Heart left ventricle (tissue), 16 donors: Measurements from ENCODE around the gene SPEG. TPM values are rescaled to one million over a fixed set of nuclear protein-coding genes. Genes with fewer than 3 reads are reported as not detected.

Experiments
- ATAC-seq, 4 donors: fragments of 200-7000 bp; cut with Tn5 transposase; one replicate each; pipeline ENCODE4 v1.9.1; 2020 to 2022; ENCODE audit warnings: moderate library complexity in 4 of 4, mild to moderate bottlenecking in 3 of 4, moderate number of reproducible peaks in 1 of 4
- DNase-seq, 5 donors: peaks; one replicate each; pipeline ENCODE4 v3.0.0-alpha.2; 2020
- H3K27ac ChIP-seq, 12 donors: fragments of 200-600 bp; sonication (generic) in 4 of 12; one replicate each; pipeline versions ENCODE4 v1.5.0 to v1.8.0; 2016 to 2022; ENCODE audit warnings: mild to moderate bottlenecking in 2 of 12
- H3K27me3 ChIP-seq, 9 donors: fragments of 200-600 bp; sonication (generic) in 2 of 9; one replicate each; pipeline versions ENCODE4 v1.5.1 to v1.8.0; 2016 to 2022; ENCODE audit warnings: mild to moderate bottlenecking in 3 of 9
- H3K36me3 ChIP-seq, 9 donors: fragments of 200-600 bp; sonication (generic) in 2 of 9; one replicate each; pipeline versions ENCODE4 v1.5.0 to v1.8.0; 2018 to 2022; ENCODE audit warnings: mild to moderate bottlenecking in 2 of 9
- H3K4me1 ChIP-seq, 12 donors: fragments of 200-600 bp; sonication (generic) in 4 of 12; one replicate each; pipeline versions ENCODE4 v1.5.0 to v1.8.0; 2016 to 2022; ENCODE audit warnings: mild to moderate bottlenecking in 3 of 12
- H3K4me3 ChIP-seq, 12 donors: fragments of 200-600 bp; sonication (generic) in 4 of 12; one replicate each; pipeline versions ENCODE4 v1.5.0 to v1.8.0; 2017 to 2022; ENCODE audit warnings: mild to moderate bottlenecking in 9 of 12, moderate library complexity in 4 of 12
- H3K9me3 ChIP-seq, 12 donors: fragments of 200-600 bp; sonication (generic) in 4 of 12; one replicate each; pipeline versions ENCODE4 v1.5.0 to v1.8.0; 2016 to 2022; ENCODE audit warnings: mild to moderate bottlenecking in 1 of 12
- CTCF ChIP-seq, 12 donors: fragments of 200-600 bp; sonication (generic) in 4 of 12; IDR thresholded peaks; one replicate each; pipeline versions ENCODE4 v1.5.0 to v1.8.0; 2018 to 2022; ENCODE audit warnings: antibody characterized with exemption in 12 of 12, mild to moderate bottlenecking in 5 of 12
- POLR2A ChIP-seq, 2 donors: fragments of 450-650 bp; IDR thresholded peaks; one replicate each; pipeline ENCODE4 v1.6.1; 2017; ENCODE audit warnings: antibody characterized with exemption in 2 of 2, mild to moderate bottlenecking in 2 of 2, moderate library complexity in 2 of 2
- WGBS, 4 donors: extraction: QIAGEN DNeasy Blood & Tissue Kit in 2 of 4; methylation state at CpG; one replicate each; pipeline versions ENCODE4 v1.1.5 to v1.1.7; 2013 to 2018; 5-methylcytosine and 5-hydroxymethylcytosine counted together
- intact Hi-C, 10 donors: fragments of 100-400 bp; cut with DNase I; formaldehyde crosslinking; loops; one replicate each; pipeline versions ENCODE4 v1.11.1 to v1.14.2; 2022
- polyA plus RNA-seq, 2 donors: library from polyadenylated mRNA; stranded (reverse); fragments of 200-250 nt; gene quantifications; one replicate each; pipeline ENCODE4 v1.2.3, GENCODE V29; 2013
- total RNA-seq, 9 donors: library from RNA; depleted of rRNA in 2 of 9; stranded (reverse); fragments of >200 nt in 2 of 9; fragmentation: NEBNext Ultra II Directional in 3 of 9; extraction: Animal tissue kit (Norgen Biotek cat#: 25700) in 3 of 9; gene quantifications; one replicate each; pipeline versions ENCODE4 v1.1.0 to v1.2.4, GENCODE V29; 2016 to 2023
- donor health status: ischemic (EF 13 %, LVEDD 7.1; RV severe dilation, severe dysfunction).
- donor health status: healthy with polysubstance abuse.
- donor health status: DM: no; HTN: yes; CAD: no.
- donor health status: DM: no; HTN: no; CAD: no.
- donor health status: ischemic (EF 25% LVEDD 6.9; RV normal size, moderate dysfunction).
- donor health status: ischemic (EF 25% LVEDD 5.7; RV mildly dilated, moderate dysfunction).
- donor health status: healthy.
- donor health status: DM: yes; HTN: yes; CAD: no.
- donor health status: ischemic (EF 35%, LVEDD 5.7; RV mildly dilated, moderate dysfunction).
- donor health status: nonischemic (EF 11% LVEDD 7.7; RV severe dilation, severe dysfunction).
- donor health status: DM: yes; HTN: yes; CAD: no.
- donor health status: PGD.
- donor health status: ischemic (EF 29% LVEDD 5.4; RV normal size, mild dysfunction).
- donor health status: nonischemic (EF 23%, LVEDD 6.1; RV moderate dilation, normal function).

Gene SPEG
- total and polyA plus RNA-seq, 11 donors, result 64.8 to 150 (median 108) TPM

- peaks cover 0 to 70% (median 24%) of the 10 kb centered on the region in 12 donors for H3K4me1 ChIP-seq
- intact Hi-C loops, result loop anchor here in 4 of 10 donors (5.0 to 10.0 kb wide), 2 partner anchors 53 to 69 kb away; no protein-coding TSS in a partner anchor
- TF ChIP-seq POLR2A (IDR thresholded peaks at IDR 0.05) (no peak), CTCF (IDR thresholded peaks at IDR 0.05) (peak in 5 of 12 donors; percentile 8 to 31 (median 21))
Observed at GRCh38 chr2:219457784-219458369, 23.2 kb downstream of the SPEG start.

GRCh38 chr2:219458996-219459395, 24.4 kb downstream of the SPEG start:
- Histone ChIP-seq H3K27me3 (peaks cover 0 to 9% (median 0%) of the 10 kb centered on the region in 9 donors), H3K4me3 (no peak overlapping the region), H3K36me3 (peaks cover 0 to 20% (median 0%) of the 10 kb centered on the region in 9 donors), H3K27ac (peak overlapping the region in 10 of 12 donors; percentile 82 to 99 (median 93)), H3K4me1 (peaks cover 0 to 67% (median 14%) of the 10 kb centered on the region in 12 donors), H3K9me3 (no peaks in the 10 kb centered on the region)
- WGBS, 4 donors, result 75 to 84% (median 80%) methylated on average over 8 of the region's 8 CpGs
- TF ChIP-seq CTCF (IDR thresholded peaks at IDR 0.05) (no peak), POLR2A (IDR thresholded peaks at IDR 0.05) (no peak)
- DNase-seq (peak in 1 of 5 donors; percentile 46), ATAC-seq (no peak)
- intact Hi-C loops, result loop anchor here in 6 of 10 donors (1.0 to 10.0 kb wide), 4 partner anchors 39 to 71 kb away; partner anchors contain the start of gene GMPPA (in 1 of the 6)

More at GRCh38 chr2:219457784-219458369, 23.2 kb downstream of the SPEG start:
- Histone ChIP-seq H3K9me3 (no peaks in the 10 kb centered on the region), H3K27ac (peak overlapping the region in 10 of 12 donors; percentile 31 to 99 (median 90)), H3K4me3 (no peak overlapping the region), H3K36me3 (peaks cover 0 to 17% (median 0%) of the 10 kb centered on the region in 9 donors), H3K27me3 (peaks cover 0 to 9% (median 0%) of the 10 kb centered on the region in 9 donors)
- DNase-seq (peak in 2 of 5 donors; percentile 38 to 62), ATAC-seq (no peak)
- WGBS, 4 donors, result 64 to 77% (median 72%) methylated on average over 5 of the region's 5 CpGs

- no peaks in the 10 kb centered on the region for H3K9me3 ChIP-seq
- H3K36me3 ChIP-seq, result peaks cover 0 to 27% (median 0%) of the 10 kb centered on the region in 9 donors
- TF ChIP-seq POLR2A (IDR thresholded peaks at IDR 0.05) (no peak), CTCF (IDR thresholded peaks at IDR 0.05) (peak; percentile 77 to 90 (median 86))
- peak overlapping the region in 1 of 12 donors; percentile 17 for H3K4me3 ChIP-seq
- ATAC-seq (peak; percentile 49 to 69 (median 64)), DNase-seq (peak; percentile 68 to 82 (median 78))
- intact Hi-C loops, result loop anchor here in 7 of 10 donors (1.0 to 10.0 kb wide), 6 partner anchors 39 to 71 kb away; partner anchors contain the start of gene GMPPA (in 1 of the 7)
- H3K27me3 ChIP-seq, result peaks cover 0 to 9% (median 0%) of the 10 kb centered on the region in 9 donors
- 27 to 32% (median 29%) methylated on average over 13 to 14 of the region's 14 CpGs for WGBS, 4 donors
- peaks cover 0 to 68% (median 12%) of the 10 kb centered on the region in 12 donors for H3K4me1 ChIP-seq
- H3K27ac ChIP-seq, result peak overlapping the region; percentile 66 to 99 (median 92)
Observed at GRCh38 chr2:219459460-219460311, 25.0 kb downstream of the SPEG start.
